CD14-positive monocyte (primary cell): Measurements from ENCODE around the gene MICU2. TPM values are rescaled to one million over a fixed set of nuclear protein-coding genes. Genes with fewer than 3 reads are reported as not detected.

Experiments
- DNase-seq, 3 donors: peaks; one replicate each; pipeline ENCODE4 v3.0.0-alpha.2; 2011 to 2022
- H2AFZ ChIP-seq: 2 replicates; pipeline ENCODE4 v1.6.0; 2012; ENCODE audit warnings: mild to moderate bottlenecking, low read depth, low read length, inconsistent platforms; ENCODE audit not compliant: insufficient read depth, poor library complexity, severe bottlenecking
- H3K27ac ChIP-seq, 2 donors: 1 replicate in 1 of 2; 2 replicates in 1 of 2; pipeline ENCODE4 v1.5.1; 2012 to 2013; ENCODE audit warnings: low read length in 2 of 2, control low read depth in 1 of 2, inconsistent platforms in 1 of 2, low read depth in 1 of 2, mild to moderate bottlenecking in 1 of 2
- H3K27me3 ChIP-seq, 2 donors: one replicate each; pipeline versions ENCODE4 v1.6.0 to v1.6.1; 2011 to 2013; ENCODE audit warnings: low read length in 2 of 2; ENCODE audit not compliant: control insufficient read depth in 2 of 2, insufficient read depth in 2 of 2
- H3K36me3 ChIP-seq, 2 donors: replicated peaks in 1 of 2; 1 replicate in 1 of 2; 2 replicates in 1 of 2; pipeline versions ENCODE4 v1.5.1 to v1.6.1; 2012 to 2013; ENCODE audit warnings: low read length in 2 of 2, control low read depth in 1 of 2, inconsistent platforms in 1 of 2, mild to moderate bottlenecking in 1 of 2; ENCODE audit not compliant: insufficient read depth in 2 of 2, control insufficient read depth in 1 of 2
- H3K4me1 ChIP-seq, 2 donors: 1 replicate in 1 of 2; 2 replicates in 1 of 2; pipeline versions ENCODE4 v1.5.1 to v1.6.1; 2012 to 2013; ENCODE audit warnings: low read length in 2 of 2, control low read depth in 1 of 2, inconsistent platforms in 1 of 2, mild to moderate bottlenecking in 1 of 2, moderate library complexity in 1 of 2; ENCODE audit not compliant: insufficient read depth in 2 of 2, control insufficient read depth in 1 of 2
- H3K4me2 ChIP-seq: replicated peaks from 2 replicates; pipeline ENCODE3; 2012; ENCODE audit warnings: low read length, moderate library complexity, mild to moderate bottlenecking; ENCODE audit not compliant: poor library complexity, severe bottlenecking; ENCODE audit errors: extremely low read depth
- H3K4me3 ChIP-seq, 3 experiments: fragments of 200-600 bp in 1 of 3; sonication (generic) in 1 of 3; replicated peaks in 1 of 3; 1 replicate in 2 of 3; 2 replicates in 1 of 3; pipeline ENCODE4 v1.5.1; 2011 to 2013; ENCODE audit warnings: low read length in 3 of 3, mild to moderate bottlenecking in 3 of 3, control low read depth in 2 of 3, low read depth in 2 of 3, inconsistent platforms in 1 of 3, moderate library complexity in 1 of 3
- H3K79me2 ChIP-seq: 2 replicates; pipeline ENCODE4 v1.6.0; 2012; ENCODE audit warnings: mild to moderate bottlenecking, control low read depth, inconsistent platforms, low read length, moderate library complexity; ENCODE audit not compliant: insufficient read depth
- H3K9ac ChIP-seq: 2 replicates; pipeline ENCODE4 v1.6.0; 2017; ENCODE audit warnings: low read length, mild to moderate bottlenecking; ENCODE audit not compliant: insufficient read depth, poor library complexity, severe bottlenecking
- H3K9me3 ChIP-seq, 2 donors: replicated peaks in 1 of 2; 1 replicate in 1 of 2; 2 replicates in 1 of 2; pipeline versions ENCODE4 v1.5.1 to v1.6.1; 2012 to 2013; ENCODE audit warnings: low read length in 2 of 2, control low read depth in 1 of 2; ENCODE audit not compliant: control insufficient read depth in 1 of 2, insufficient read depth in 1 of 2
- H4K20me1 ChIP-seq: 2 replicates; pipeline ENCODE4 v1.6.0; 2012; ENCODE audit warnings: mild to moderate bottlenecking, low read length, control low read depth, moderate library complexity; ENCODE audit not compliant: insufficient read depth
- H3K27ac Mint-ChIP-seq, 7 donors: one replicate each; pipeline ENCODE4 v1.8.0; 2020; ENCODE audit warnings: mild to moderate bottlenecking in 7 of 7, mixed read lengths in 7 of 7, moderate library complexity in 6 of 7, inconsistent platforms in 2 of 7
- H3K27me3 Mint-ChIP-seq, 3 donors: one replicate each; pipeline ENCODE4 v1.8.0; 2021 to 2022; ENCODE audit warnings: low read depth in 3 of 3, mild to moderate bottlenecking in 3 of 3, mixed read lengths in 3 of 3, moderate library complexity in 3 of 3, inconsistent platforms in 1 of 3
- H3K36me3 Mint-ChIP-seq, 2 donors: one replicate each; pipeline ENCODE4 v1.8.0; 2020; ENCODE audit warnings: mixed read lengths in 2 of 2, inconsistent platforms in 1 of 2, mild to moderate bottlenecking in 1 of 2
- H3K4me1 Mint-ChIP-seq: one replicate; pipeline ENCODE4 v1.8.0; 2020; ENCODE audit warnings: mild to moderate bottlenecking, mixed read lengths
- H3K4me3 Mint-ChIP-seq, 2 donors: one replicate each; pipeline ENCODE4 v1.8.0; 2020; ENCODE audit warnings: mild to moderate bottlenecking in 2 of 2, mixed read lengths in 2 of 2, moderate library complexity in 1 of 2
- H3K9me3 Mint-ChIP-seq, 7 donors: one replicate each; pipeline ENCODE4 v1.8.0; 2020 to 2022; ENCODE audit warnings: mixed read lengths in 7 of 7, mild to moderate bottlenecking in 6 of 7, moderate library complexity in 6 of 7, inconsistent platforms in 2 of 7
- CTCF ChIP-seq: fragments of 200-600 bp; IDR thresholded peaks from one replicate; pipeline ENCODE4 v1.8.0; 2022; ENCODE audit warnings: antibody characterized with exemption, mild to moderate bottlenecking
- WGBS: methylation state at CpG from one replicate; pipeline ENCODE4 v1.1.5; 2013; ENCODE audit warnings: missing lambda C conversion rate; ENCODE audit not compliant: insufficient coverage; 5-methylcytosine and 5-hydroxymethylcytosine counted together
- intact Hi-C, 2 donors: fragments of 100-400 bp; cut with micrococcal nuclease; formaldehyde crosslinking; loops; one replicate each; pipeline versions ENCODE4 v1.15.0 to v1.15.1; 2023
- polyA plus RNA-seq, 3 donors: library from polyadenylated mRNA; depleted of rRNA in 1 of 3; unstranded in 2 of 3; stranded (reverse) in 1 of 3; fragments of 300-500 nt in 2 of 3; fragments of >200 nt in 1 of 3; fragmentation: Illumina TruSeq in 2 of 3; gene quantifications; 1 replicate in 2 of 3; 2 replicates in 1 of 3; pipeline ENCODE4 v1.2.3, GENCODE V29; 2012 to 2021

Gene MICU2
- polyA plus RNA-seq, 3 donors = 21.5 to 32.1 (median 26.8) TPM

- H3K36me3 ChIP-seq = peaks cover 19 to 60% of the 10 kb centered on the region in 2 donors
- no peaks in the 10 kb centered on the region for H3K27me3 Mint-ChIP-seq
- H3K4me2 ChIP-seq = no peak overlapping the region
- 86% methylated on average over 7 of the region's 11 CpGs for WGBS
- no peak overlapping the region for H3K9ac ChIP-seq
- no peak overlapping the region for H3K4me3 Mint-ChIP-seq
- H3K27me3 ChIP-seq = no peaks in the 10 kb centered on the region
- H2AFZ ChIP-seq = no peak overlapping the region
- H3K4me1 ChIP-seq = no peaks in the 10 kb centered on the region
- no peak for DNase-seq
- H3K9me3 ChIP-seq = no peaks in the 10 kb centered on the region
- H3K27ac ChIP-seq = no peak overlapping the region
- H3K9me3 Mint-ChIP-seq = no peaks in the 10 kb centered on the region
- no peak overlapping the region for H3K4me3 ChIP-seq
- no peaks in the 10 kb centered on the region for H3K79me2 ChIP-seq
- H3K27ac Mint-ChIP-seq = no peak overlapping the region
- no peaks in the 10 kb centered on the region for H3K4me1 Mint-ChIP-seq
- intact Hi-C loops = no loop called here
- H4K20me1 ChIP-seq = peaks cover under 1% of the 10 kb centered on the region
- no peak for TF ChIP-seq CTCF
- peaks cover 32 to 43% of the 10 kb centered on the region in 2 donors for H3K36me3 Mint-ChIP-seq
These were observed 73.3 kb downstream of the MICU2 start for GRCh38 chr13:21530656-21531055.

- Mint-ChIP-seq H3K36me3 (peaks cover 31 to 45% of the 10 kb centered on the region in 2 donors), H3K4me1 (no peaks in the 10 kb centered on the region)
These were observed 74.7 kb downstream of the MICU2 start for GRCh38 chr13:21529146-21529893.

More at GRCh38 chr13:21529146-21529893, 74.7 kb downstream of the MICU2 start:
- no peaks in the 10 kb centered on the region for H3K9me3 ChIP-seq
- no peaks in the 10 kb centered on the region for H3K4me1 ChIP-seq
- no peak overlapping the region for H3K27ac ChIP-seq
- intact Hi-C loops = no loop called here
- 75% methylated on average over 2 of the region's 3 CpGs for WGBS
- no peak overlapping the region for H2AFZ ChIP-seq
- H3K27me3 ChIP-seq = no peaks in the 10 kb centered on the region
- no peak for TF ChIP-seq CTCF
- DNase-seq = no peak
- Mint-ChIP-seq H3K27ac (no peak overlapping the region), H3K27me3 (no peaks in the 10 kb centered on the region), H3K4me3 (no peak overlapping the region), H3K9me3 (no peaks in the 10 kb centered on the region)
- peaks cover 16 to 66% of the 10 kb centered on the region in 2 donors for H3K36me3 ChIP-seq
- H3K4me3 ChIP-seq = no peak overlapping the region
- H4K20me1 ChIP-seq = no peaks in the 10 kb centered on the region
- no peaks in the 10 kb centered on the region for H3K79me2 ChIP-seq
- no peak overlapping the region for H3K9ac ChIP-seq
- H3K4me2 ChIP-seq = no peak overlapping the region
